GM18505 (cell line): ENCODE results near the gene SETD3.

Source experiments
- ATAC-seq: cut with Tn5 transposase; IDR thresholded peaks from one replicate; pipeline ENCODE4 v1.9.1; 2021; ENCODE audit not compliant: unreplicated experiment
- POLR2A ChIP-seq: IDR thresholded peaks from 4 replicates; pipeline ENCODE4 v1.6.1; 2011; ENCODE audit warnings: borderline replicate concordance; ENCODE audit not compliant: insufficient read depth, insufficient read length; ENCODE audit errors: extremely low read depth

SETD3 gene

DNA sequence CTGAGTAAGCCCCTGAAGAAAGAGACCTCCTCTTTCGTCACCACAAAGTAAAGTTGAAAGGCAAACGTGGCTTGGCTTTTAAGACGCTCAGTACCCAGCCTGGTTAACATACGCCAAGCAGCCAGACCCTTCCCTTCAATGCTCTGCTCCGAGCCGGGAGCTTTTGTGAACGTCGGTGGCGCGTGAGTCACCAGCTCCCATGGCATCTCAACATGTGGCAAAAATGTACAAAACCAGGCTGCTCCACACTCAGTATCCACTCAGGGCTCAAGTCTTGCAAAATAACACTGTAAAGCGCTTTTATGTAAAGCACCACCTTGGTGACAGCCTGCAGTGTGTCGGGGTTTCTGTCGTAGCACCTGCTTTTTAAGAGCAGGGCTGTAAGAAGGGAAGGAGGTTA, 89.0 kb downstream of the SETD3 start:
- TF ChIP-seq POLR2A: no peak
- no peak for ATAC-seq

DNA sequence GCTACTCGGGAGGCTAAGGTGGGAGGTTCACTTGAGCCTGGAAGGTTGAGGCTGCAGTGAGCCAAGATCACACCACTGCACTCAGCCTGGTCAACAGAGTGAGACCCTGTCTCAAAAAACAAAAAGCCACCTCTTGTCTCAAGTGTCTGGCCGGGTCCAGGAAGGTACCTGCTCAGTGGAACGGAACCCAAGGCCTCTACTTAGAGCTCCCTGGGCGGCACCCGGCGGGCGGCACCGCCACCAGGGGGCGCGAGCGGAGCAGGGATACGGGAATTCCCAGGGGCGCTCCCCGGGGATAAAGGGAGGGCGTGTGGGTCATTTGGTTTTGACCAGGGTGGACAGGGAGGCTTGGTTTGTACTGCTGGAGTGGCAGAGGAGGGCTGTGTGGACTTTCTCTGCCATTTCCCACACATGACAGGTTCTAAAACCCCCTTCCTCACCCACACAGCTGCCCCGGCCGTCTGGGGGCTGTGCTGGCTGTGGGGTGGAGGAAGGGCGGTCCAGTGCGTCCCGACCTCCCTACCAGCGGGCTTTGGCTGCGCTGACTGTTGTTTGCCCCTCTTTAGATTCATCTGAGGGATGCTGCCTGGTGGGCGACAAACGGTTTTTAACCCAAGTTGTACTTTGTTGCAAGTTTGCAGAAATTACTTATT, 91.4 kb downstream of the SETD3 start:
- TF ChIP-seq POLR2A: no peak
- ATAC-seq: peak; percentile 56

- TF ChIP-seq POLR2A: no peak
- no peak for ATAC-seq
Observed at GRCh38 chr14:99388286-99388685, 92.4 kb downstream of the SETD3 start.

GRCh38 chr14:99387880-99388279, 92.8 kb downstream of the SETD3 start:
- ATAC-seq: no peak
- TF ChIP-seq POLR2A: no peak

- TF ChIP-seq POLR2A: no peak
- no peak for ATAC-seq
Observed at GRCh38 chr14:99384450-99385417, 95.9 kb downstream of the SETD3 start.

- no peak for ATAC-seq
- no peak for TF ChIP-seq POLR2A
Observed at GRCh38 chr14:99383472-99384449, 96.9 kb downstream of the SETD3 start.

GRCh38 chr14:99382781-99383471, 97.7 kb downstream of the SETD3 start:
- ATAC-seq: no peak
- no peak for TF ChIP-seq POLR2A

DNA sequence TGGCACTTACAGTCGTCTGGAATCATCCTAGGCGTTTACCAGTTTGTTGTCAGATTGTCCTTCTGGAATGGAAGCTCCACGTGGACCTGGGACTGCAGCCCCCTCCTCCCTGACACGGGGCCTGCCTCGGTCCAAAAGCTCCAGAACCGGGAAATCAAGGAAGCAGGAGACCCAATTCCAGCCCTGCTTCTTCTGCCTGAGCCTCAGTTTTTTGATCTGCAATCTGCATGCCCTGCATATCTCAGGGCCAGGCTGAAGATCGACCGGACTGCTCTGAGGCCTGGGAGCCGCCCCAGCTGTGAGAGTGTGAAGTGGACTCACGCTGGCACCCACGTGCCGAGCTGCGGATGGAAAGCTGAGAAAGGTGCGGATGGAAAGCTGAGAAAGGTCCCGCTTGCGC, 98.6 kb downstream of the SETD3 start:
- TF ChIP-seq POLR2A: no peak
- no peak for ATAC-seq

GRCh38 chr14:99381688-99382060, 99.0 kb downstream of the SETD3 start:
- ATAC-seq: no peak
- no peak for TF ChIP-seq POLR2A

- no peak for ATAC-seq
- no peak for TF ChIP-seq POLR2A
Observed at GRCh38 chr14:99380991-99381687, 99.5 kb downstream of the SETD3 start.

DNA sequence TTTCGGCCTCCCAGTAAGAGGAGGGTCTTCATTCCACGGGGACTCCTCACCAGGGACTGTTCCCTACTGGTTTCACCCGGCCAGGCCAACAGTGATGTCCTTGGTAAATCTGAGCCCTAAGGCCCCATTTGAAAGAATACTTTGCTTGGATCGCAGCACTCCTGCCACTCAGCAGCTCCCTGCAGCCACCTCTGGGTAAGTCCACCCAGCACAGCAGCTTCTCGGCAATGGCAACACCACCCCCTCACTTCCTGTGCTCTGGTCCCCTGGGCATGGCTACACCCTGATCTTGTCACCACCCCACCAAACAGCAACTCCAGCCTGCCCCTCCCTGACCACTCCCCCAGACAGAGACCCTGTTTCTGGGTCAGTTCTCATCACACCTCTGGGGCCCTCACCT, 100.3 kb downstream of the SETD3 start:
- no peak for ATAC-seq
- TF ChIP-seq POLR2A: no peak

DNA sequence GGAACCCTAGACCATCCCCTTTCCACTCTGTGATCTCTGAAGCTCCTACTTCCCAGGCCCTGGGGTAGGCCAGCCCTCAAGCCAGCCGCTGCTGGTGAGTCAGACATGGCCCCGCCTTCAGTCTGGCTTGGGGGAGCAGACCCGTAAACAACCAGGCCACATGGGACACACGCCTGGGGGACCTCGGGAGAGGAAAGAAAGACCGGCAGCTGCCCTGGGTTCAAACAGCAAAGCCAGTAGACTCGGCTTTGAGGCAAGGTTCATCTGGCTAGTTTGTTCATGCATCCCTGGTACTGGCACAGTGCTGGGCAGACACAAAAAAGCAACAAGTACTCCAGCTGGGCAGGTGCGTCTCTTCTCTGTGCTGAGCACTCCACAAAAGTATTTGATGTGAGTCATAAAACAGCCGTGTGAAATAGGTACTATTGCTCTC, 101.9 kb downstream of the SETD3 start:
- ATAC-seq: no peak
- no peak for TF ChIP-seq POLR2A
